IPS-18c (cell line): Measurements from ENCODE around the gene DSCAM.

ENCODE experiments used
- H3K4me3 ChIP-seq: 2 replicates; pipeline ENCODE4 v1.7.0; 2013; ENCODE audit warnings: low read depth, mild to moderate bottlenecking, low read length, moderate library complexity; ENCODE audit not compliant: insufficient read depth
- H3K9me3 ChIP-seq: one replicate; pipeline ENCODE4 v1.6.1; 2013; ENCODE audit warnings: mild to moderate bottlenecking, low read length, moderate library complexity; ENCODE audit not compliant: control insufficient read depth, insufficient read depth

DSCAM gene

DNA sequence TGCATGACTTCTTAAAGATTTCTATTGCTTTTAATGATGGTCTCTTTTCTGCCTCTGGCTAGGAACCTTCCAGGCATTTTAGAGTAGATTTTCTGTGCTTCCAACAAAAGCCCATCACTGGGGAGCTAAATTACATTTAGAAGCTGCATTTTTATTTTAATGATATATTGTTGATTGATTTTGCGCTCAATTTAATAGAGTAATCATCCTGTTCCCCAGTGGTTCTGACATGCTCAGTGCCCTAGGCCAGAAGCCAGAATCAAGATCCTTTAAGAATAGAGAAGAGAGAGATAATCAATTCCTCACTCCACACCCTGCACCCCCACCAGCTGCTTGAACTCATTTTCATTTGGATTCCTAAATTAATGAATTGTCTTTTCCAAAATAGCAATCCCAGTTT, 881.9 kb downstream of the DSCAM start:
- Histone ChIP-seq H3K9me3 (peaks cover 2% of the 10 kb centered on the region), H3K4me3 (no peak overlapping the region)

DNA sequence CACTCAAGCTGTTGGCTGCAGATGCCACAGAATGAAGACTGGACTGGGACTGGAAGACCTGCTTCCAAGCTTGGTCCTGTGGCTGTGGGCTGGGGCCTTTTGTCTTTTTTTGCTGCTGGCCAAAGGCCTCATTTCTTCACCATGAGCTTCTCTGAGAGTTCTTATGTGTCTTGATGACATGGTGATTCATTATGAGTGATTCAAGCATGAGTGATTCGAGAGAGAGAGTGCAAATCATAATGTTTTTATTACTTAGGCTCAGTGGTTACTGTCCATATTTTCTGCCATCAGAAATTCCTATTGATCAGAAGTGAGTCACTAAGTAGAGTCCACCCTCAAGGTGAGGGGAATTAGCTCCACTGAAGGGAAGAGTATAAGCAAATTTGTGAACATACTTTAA, 885.7 kb downstream of the DSCAM start:
- no peak overlapping the region for H3K4me3 ChIP-seq
- peaks cover 8% of the 10 kb centered on the region for H3K9me3 ChIP-seq
